SK-N-SH treated with all-trans-retinoic acid at 6 μM for 48 hours (cell line): ENCODE results near the gene SMIM5.

Experiments
- ARNTL ChIP-seq: fragments of 450-650 bp; formaldehyde crosslinking; IDR thresholded peaks from 2 replicates; pipeline ENCODE4 v1.5.0; 2020; ENCODE audit warnings: low read depth, mild to moderate bottlenecking, moderate library complexity, borderline replicate concordance
- GLIS3 ChIP-seq: fragments of 250-450 bp; sonication (Bioruptor Pico); IDR thresholded peaks from 2 replicates; pipeline ENCODE4 v1.5.0; 2020; ENCODE audit warnings: mild to moderate bottlenecking, moderate library complexity
- RARB ChIP-seq: fragments of 250-450 bp; sonication (Bioruptor Pico); IDR thresholded peaks from 2 replicates; pipeline ENCODE4 v1.8.0; 2021; ENCODE audit warnings: mild to moderate bottlenecking, moderate library complexity
- TOX ChIP-seq: fragments of 250-450 bp; sonication (Bioruptor Pico); IDR thresholded peaks from 2 replicates; pipeline ENCODE4 v1.8.0; 2021; ENCODE audit warnings: mild to moderate bottlenecking, moderate library complexity, borderline replicate concordance
- ZFP3 ChIP-seq: fragments of 250-450 bp; sonication (Bioruptor Pico); IDR thresholded peaks from 2 replicates; pipeline ENCODE4 v1.5.0; 2020; ENCODE audit warnings: mild to moderate bottlenecking, moderate library complexity
- ZFP30 ChIP-seq: fragments of 450-650 bp; formaldehyde crosslinking; IDR thresholded peaks from 2 replicates; pipeline ENCODE4 v1.5.0; 2022; ENCODE audit warnings: mild to moderate bottlenecking, moderate library complexity
- ZNF565 ChIP-seq: fragments of 450-650 bp; formaldehyde crosslinking; conservative IDR thresholded peaks from 2 replicates; pipeline ENCODE4 v1.5.0; 2020; ENCODE audit warnings: low read depth, mild to moderate bottlenecking, moderate library complexity
- ZNF8 ChIP-seq: fragments of 450-650 bp; formaldehyde crosslinking; IDR thresholded peaks from 2 replicates; pipeline ENCODE4 v1.5.0; 2020; ENCODE audit warnings: mild to moderate bottlenecking, moderate library complexity
- TF ChIP-seq, protein P1 (sequence below): fragments of 250-450 bp; sonication (Bioruptor Pico); IDR thresholded peaks from 2 replicates; pipeline ENCODE4 v1.8.0; 2020; ENCODE audit warnings: mild to moderate bottlenecking, moderate library complexity, borderline replicate concordance

GRCh38 chr17:75689441-75689873 lies 56.2 kb downstream of the SMIM5 start:
- TF ChIP-seq, protein P1, sequence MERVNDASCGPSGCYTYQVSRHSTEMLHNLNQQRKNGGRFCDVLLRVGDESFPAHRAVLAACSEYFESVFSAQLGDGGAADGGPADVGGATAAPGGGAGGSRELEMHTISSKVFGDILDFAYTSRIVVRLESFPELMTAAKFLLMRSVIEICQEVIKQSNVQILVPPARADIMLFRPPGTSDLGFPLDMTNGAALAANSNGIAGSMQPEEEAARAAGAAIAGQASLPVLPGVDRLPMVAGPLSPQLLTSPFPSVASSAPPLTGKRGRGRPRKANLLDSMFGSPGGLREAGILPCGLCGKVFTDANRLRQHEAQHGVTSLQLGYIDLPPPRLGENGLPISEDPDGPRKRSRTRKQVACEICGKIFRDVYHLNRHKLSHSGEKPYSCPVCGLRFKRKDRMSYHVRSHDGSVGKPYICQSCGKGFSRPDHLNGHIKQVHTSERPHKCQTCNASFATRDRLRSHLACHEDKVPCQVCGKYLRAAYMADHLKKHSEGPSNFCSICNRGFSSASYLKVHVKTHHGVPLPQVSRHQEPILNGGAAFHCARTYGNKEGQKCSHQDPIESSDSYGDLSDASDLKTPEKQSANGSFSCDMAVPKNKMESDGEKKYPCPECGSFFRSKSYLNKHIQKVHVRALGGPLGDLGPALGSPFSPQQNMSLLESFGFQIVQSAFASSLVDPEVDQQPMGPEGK (CRISPR knock-in tag), result no peak
- TF ChIP-seq GLIS3 (CRISPR knock-in tag) (no peak), ARNTL (no peak), ZNF565 (CRISPR knock-in tag) (no peak), TOX (CRISPR knock-in tag) (no peak), ZFP3 (CRISPR knock-in tag) (no peak), ZFP30 (CRISPR knock-in tag) (no peak), RARB (no peak), ZNF8 (no peak)
